Activated gamma-delta T cell (primary cell): Measurements from ENCODE around the gene CFAP45.
A peak's percentile ranks its signal among the peaks of the same experiment; 100 is the strongest.
"Not testable (repeated sequence)": the region's sequence is repeated elsewhere in the genome, so short reads cannot be mapped to it uniquely, and the experiment has no call there.

ENCODE experiments used
- DNase-seq: peaks from one replicate; lab custom pipeline; 2025; lab: John Stamatoyannopoulos, UW

CFAP45 gene

DNA sequence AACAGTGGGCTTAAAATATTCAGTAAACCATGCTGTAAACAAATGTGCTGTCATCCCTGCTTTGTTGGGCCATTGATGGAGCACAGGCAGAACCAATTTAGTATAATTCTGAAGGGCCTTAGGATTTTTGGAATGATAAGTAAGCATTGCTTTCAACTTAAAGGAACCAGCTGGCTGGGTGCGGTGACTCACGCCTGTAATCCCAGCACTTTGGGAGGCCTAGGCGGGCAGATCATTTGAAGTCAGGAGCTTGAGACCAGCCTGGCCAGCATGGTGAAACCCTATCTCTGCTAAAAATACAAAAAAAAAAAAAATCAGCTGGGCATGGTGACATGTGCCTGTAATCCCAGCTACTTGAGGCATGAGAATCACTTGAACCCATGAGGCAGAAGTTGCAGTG is 4.1 kb upstream of the CFAP45 start:
- DNase-seq: not testable (repeated sequence)

DNA sequence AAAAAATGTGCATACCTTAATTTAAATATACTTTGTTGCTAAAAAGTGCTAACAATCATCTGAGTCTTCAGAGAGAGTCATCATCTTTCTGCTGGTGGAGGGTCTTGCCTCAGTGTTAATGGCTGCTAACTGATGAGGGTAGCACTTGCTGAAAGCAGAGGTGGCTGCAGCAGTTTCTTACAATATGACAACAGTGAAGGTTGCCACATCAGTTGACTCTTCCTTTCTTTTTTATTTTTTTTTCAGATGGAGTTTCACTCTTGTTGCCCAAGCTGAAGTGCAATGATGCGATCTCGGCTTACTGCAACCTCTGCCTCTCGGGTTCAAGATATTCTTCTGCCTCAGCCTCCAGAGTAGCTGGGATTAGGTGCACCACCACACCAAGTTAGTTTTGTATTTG is 2.6 kb upstream of the CFAP45 start:
- DNase-seq: no peak

DNA sequence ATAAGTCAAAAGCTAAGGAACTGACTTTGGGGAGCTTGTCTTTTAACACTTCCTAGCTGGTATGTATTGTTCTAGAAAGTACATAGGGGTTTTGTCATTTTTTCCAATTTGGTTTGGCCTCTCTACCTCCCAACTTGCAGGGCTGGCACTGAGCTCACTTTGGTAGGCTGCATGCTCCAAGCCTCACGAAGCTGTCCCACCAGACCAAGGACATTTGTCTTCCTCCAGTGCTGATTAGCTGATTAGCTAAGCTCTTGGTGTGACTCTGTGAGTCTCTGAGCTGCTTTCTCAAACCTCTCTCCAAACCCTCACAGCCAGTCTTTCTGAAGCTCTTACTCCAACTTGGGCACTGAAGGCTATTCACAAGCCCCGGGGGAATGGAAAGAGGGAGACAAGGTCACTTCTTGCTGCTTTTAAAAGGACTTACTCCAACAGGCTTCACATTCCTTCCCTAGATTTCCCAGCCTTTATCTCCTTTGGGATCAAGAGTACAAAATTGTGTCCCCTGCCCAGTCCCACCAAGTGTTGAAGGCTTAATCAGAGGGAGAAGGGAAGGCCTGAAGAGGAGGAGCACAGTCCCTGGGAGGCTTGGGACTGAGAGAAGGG is 893 bp upstream of the CFAP45 start:
- DNase-seq: no peak

DNA sequence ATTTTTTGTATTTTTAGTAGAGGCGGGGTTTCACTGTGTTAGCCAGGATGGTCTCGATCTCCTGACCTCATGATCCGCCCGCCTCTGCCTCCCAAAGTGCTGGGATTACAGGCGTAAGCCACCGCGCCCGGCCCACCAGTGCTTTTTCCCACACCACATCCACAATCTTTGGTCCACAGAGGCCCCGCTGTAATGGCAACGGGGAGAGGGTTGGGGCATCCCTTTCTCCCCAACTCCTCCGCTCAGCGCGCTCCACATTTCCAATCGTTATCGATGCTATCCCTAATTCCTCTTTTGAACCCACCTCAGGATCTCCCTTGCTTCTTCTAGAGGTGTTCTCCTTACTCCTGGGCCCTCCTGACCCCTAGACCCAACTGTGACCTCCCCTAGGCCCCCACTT is 331 bp downstream of the CFAP45 start:
- DNase-seq: not testable (repeated sequence)

DNA sequence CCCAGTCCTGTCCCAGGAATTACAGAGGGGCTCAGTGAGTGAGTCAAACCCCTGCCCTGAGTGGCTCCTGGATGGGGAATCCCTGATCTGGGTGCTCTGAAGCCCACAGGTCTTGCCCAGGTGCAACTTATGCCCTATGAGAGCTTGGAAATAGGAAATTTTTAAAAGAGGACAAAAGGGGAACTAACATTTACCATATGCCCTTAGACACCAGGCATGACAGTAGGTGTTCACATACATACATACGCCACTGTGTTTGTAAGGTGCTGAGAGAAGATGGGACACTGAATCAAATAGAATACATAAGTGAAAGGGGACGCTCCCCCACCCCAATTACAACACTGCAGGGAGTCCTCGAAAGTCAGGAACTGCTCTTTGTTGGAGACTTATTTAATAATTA is 1.4 kb downstream of the CFAP45 start:
- DNase-seq: no peak

DNA sequence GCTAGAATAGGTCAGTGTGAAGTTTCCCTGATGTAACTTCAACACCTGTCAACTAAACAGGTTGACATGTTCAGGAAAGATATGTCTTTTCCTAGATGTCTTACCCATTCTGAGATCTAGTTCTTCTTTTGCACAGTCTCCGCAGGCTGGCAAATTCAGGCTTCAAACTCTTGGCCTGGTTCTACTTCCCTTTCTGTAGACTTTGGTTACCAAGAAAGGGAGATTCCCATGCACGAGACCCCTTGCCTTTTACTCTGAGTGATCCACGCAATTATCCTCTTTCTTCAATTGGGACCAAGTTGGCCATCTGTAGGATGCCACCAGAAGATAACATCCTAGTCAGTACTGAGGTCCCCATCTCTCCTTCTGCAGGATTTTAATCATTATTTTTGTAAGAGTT is 2.0 kb downstream of the CFAP45 start:
- DNase-seq: no peak

DNA sequence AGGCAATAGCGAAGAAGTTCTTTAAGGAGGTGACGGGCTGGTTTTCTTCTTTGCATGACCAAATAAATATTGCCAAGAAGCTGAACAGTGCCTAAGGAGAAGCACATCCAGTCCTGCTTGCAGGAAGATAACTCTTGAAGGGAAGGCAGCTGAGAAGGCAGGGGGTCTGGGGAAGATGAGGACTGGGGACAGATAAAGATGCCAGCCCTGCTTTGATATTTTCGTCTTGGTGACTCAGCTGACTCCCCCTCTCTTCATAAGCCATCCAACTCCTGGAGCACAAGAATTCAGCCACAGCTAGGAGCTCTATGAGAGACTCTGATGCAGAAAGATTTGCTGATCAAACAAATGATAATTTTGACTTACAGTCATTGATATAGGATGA is 3.4 kb downstream of the CFAP45 start:
- DNase-seq: no peak

DNA sequence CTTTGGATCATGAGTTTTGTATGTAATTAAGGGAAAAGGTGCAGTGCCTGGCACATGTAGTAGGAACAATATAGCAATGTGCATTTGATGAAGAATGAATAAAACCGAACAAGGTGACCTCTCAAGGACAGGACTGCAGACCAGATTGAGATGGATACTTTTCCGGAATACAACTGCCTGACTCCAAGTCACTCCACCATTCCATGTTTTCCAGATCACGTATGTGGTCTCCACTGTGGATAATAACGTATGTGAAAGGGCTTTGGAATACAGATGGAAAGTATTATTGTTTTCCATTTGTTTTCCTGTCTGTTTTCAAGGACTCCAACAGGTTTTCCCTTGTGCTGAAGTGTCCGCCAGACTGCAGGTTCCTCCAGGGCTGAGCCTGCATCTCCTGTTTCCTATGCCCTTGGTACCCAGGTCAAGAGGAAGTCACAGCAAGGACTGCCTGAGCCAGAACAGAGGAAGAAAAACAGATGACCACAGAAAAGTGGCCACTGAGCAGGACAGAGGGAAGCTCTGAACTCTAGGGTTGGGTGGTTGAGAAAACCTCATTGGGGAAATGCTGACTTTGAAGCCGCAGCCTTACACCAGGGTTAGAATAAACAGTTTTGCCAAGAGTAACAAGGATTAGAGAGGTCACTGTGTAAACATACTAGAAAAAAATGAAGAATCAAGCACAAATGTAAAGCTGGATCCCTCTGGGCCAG is 4.0 kb downstream of the CFAP45 start:
- no peak for DNase-seq

DNA sequence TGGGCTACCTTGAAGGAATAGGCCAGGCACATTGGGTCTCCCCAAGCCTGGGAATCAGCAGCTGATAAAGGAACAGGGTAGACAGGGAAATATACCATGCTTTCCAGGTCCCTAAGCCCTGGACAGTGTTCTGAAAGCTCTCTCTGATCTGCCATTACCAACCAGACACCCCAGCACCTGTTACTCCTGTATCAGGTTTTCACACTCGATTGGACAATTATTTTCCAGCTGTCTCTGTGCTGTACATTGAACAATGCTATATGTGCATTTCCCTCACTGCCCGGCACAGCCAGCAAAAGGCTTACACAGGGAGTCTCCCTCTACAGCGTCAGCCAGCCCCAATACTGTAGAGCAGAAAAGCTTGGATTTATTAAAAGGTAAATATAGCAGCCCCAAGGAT is 4.7 kb downstream of the CFAP45 start:
- DNase-seq: no peak

DNA sequence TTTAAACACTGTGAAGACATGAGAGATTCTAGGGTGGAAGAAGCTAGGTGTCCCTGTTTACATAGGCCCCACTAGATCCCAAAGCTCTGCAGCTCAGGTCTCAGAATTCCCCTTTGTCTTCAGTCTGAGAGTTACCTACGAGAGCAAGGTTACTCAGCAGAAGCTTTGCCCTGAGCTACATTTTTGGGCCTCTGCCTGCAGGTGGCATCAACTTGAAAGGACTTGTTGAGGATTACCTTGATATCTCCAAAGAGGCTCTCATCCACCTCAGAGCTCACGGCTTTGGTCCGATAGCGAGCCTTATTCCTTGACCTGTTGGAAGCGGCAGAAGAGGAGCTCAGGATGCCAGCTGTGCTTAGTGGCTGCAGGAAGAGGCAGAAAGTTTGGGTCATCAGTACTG is 7.0 kb downstream of the CFAP45 start:
- no peak for DNase-seq

DNA sequence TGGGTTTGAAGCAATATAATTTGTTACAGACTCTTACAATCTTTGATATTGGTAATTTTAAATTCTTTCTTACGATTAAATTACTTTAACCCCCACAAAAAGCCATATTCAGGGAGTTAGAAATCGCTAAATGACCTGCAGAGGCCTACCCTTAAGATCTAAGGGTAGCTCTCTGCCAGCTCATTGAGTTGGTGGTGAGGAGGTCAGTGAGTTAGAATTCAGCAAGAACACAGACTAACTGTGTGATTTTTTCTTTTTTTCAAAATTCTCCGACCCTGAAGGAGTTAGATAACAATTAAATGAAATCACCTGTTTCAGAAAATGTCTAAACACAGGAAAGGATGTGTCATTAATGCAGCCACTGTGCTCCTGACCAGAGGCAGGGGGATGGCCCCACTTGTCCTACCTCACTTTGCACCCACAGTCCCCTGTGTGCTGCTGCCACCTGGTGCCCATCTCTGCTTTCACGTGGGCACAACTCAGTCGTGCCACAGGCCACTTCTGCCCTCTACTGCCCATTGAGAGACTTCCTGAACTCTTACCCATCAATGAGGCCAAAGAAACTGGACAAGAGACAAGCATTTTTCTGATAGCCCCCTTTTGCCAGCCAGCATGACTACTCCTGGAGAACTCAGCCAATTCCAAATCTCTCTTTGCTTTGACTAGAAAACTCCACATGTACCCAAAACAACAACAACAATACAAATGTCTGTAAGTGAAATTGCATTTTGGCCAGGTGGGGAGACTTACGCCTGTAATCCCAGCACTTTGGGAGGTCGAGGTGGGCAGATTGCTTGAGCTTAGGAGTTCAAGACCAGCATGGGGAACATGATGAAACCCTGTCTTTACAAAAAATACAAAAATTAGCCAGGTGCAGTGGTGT is 8.4 kb downstream of the CFAP45 start:
- peak; percentile 30 for DNase-seq

DNA sequence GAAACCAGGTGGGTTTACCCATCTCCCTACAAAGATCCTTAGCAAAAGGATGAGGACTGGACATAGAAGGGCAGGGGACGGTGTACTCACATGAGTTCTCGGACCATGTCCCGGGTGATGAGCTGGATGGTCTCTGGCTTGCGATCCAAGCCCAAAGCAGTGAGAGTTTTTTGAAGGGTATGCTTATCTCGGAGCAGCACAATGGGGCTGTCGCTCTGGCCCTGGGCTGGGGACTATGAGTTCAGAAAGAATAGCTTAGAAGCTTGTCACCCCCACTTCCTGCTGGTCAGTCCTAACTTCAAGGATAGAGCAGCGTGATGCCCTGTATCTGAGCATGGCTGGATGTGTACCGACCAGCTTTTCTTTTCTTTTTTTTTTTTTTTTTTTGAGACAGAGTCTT is 9.6 kb downstream of the CFAP45 start:
- DNase-seq: no peak

DNA sequence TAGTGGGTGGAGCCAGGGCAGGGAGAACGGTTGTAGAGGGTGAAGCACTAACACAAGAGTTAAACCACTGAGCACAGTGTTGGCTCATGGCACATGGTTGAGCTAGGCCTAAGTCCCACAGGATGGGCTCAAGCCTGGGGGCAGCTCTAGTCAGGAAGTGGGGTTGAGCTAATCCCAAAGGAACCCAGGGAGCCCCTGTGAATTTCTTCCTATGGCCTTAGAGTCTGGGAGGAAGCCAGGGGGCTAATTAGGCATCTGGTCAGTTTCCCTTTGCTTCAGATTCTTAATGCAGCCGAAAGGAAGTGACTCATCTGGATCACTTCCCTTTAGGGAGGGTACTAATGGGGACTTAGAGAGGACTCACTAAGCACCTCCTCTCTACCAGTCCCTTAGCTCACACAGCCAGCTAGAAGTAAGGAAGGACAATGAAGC is 10.1 kb downstream of the CFAP45 start:
- no peak for DNase-seq

DNA sequence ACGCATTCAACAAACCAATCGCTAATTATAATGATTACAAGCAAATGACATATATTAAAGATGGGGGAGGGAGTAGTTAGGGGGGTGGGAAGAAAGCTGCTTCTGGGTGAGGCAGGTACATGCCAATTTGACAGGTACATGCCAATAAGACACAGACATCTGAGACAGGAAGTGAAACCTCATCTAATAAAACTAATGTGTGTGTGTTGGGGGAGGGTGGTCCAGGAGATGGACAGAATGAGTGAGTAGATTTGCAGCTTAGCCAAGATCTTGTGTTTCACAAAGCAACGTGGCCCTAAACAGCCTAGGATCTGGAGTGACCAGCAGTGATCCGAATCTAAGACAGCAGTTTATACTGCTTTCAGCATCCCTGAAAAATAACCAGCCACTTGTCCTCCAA is 10.8 kb downstream of the CFAP45 start:
- DNase-seq: no peak

DNA sequence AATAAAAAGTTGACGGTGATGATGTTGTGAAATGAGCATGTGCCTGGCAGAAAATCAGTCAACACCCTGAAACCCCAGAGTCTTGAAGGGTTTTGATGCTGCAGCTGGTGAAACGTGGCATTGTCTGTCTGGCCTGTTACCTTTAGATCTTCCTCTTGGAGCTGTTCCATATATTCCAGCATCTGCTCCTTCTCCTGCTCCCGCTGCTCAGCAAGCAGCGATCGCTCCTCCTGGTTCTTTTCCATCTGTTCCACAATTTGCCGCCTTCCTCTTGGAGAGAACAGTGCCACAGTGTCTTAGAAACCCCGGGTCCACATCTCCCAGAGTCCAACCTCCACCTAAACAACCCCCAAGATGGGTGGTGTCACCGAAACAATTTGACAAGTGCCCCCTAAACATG is 15.7 kb downstream of the CFAP45 start:
- DNase-seq: no peak

DNA sequence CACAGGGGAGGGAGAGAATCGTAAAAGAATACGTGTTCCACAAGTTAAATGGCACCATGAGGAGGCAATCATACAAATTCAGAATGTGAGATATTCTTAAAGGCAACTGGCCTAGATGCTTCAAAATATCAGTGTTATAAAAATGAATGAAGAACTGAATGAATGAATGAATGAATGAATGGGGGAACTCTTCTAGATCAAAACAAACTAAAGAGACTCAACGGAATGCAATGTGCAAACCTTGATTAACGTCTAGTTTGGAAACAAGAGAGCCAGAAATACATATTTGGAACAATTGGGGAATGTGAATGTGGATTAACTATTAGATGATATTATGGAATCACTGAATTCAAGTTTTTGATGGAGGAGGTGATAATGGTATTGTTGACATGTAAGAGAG is 16.8 kb downstream of the CFAP45 start:
- DNase-seq: no peak

DNA sequence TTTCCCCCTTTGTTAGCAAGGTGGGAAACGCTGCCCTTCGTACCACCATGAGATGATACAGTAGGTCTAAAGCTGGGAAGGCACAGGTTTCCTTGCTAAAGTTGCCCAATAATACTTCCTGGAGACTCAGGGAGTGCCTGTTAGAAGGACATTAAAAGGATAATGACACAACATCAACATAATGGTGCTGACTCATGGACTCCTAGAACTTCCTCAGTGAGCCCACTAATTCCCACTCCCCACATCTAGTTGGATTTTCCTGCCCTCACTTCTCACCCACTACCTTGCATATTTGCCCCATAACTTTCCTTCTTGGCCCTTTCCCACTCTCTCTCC is 17.5 kb downstream of the CFAP45 start:
- DNase-seq: no peak

DNA sequence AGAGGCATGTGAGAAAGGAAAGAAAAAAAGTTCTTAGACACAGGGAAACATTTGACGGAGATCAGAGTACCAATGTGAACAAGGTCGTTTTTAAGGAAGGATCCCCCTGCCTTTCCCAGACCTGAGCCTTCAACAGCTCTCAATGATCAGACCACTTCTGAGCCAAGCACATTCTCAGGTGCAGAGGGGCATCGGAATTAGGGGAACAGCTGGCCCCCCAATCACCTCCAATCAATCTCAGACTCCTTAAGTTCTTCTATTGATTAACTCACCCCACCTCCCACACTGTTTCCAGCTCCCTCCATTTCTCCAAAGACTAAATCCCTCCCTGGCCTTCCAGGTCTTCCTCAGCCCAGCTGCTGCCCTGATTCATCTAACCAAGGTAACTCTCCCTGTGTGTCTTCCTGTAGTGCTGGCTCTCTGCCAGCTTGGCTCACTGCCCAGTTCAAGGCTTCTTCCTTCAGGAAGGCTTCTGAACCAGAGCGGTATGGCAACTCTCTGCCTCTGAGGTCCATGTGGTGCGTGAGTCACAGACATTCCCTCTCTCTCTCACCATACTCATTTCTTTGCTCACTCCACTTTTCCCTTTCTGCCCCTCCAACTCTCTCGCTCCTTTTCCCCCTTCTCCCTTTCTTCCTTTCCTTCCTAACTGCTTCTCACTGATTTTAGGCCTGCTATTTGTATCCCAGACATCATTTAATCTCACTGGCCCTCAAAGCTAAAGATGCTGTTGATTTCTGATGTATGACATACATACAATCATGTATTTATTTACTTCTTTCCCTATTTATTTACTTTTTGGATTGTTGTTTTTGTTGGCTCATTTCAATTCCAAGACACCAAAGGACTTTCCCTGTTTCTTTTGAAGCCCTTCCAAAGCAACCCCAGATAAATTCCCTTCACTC is 18.1 kb downstream of the CFAP45 start:
- no peak for DNase-seq

DNA sequence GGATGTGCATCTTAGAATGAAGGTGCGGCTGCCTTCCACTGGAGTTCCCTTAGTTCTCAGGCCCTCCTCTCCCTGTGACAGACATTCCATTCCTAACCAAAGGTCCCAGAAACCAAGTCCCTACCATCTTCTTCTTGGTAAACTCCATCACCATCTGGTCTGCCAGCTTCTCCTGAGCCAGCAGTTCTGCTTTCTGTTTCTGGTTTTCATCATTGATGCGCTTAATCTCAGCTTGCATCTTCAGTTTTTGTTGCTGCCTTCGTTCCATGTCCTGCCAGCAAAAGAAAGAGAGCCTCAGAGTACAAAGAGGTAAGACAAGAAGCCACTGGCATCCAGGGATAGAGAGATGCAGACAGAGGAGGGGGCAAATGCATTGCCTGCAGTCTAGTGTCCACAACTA is 19.5 kb downstream of the CFAP45 start:
- DNase-seq: no peak

DNA sequence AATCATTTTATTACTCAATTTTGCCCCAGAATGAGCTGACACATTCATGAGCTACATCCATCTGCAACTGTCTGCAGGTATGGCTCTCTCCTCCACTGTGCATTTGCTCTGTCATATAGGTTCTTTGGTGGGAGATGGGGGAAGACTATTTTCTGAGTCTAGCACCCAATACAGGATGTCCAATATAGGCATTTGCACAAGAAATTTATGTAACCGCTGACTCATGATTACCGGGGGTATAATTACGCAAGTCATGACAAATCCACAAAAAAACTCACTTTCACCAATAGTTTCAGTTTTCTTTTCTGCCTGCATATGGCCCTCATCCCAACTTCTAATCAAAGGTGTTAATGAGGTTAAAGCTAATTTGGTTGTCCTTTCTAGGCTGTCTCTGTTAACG is 20.0 kb downstream of the CFAP45 start:
- no peak for DNase-seq

DNA sequence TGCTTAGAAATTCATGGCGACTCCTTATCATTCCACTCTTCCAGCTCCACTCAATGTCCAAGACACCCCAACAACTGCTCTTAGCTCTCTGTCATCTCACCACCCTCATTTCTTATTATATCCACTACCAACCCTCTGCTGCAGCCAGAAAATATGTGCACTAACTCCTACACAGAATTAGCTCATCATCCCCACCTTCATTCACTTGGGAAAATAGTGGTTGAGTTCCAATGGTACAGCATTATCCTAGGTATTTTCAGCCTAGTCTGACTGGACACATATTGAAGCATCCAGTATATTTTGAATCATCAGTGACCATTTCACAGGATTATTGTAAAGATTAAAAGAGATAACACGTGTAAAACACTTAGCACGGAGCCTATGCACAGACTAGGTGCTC is 20.8 kb downstream of the CFAP45 start:
- DNase-seq: no peak
